ENCODE results near the gene BUB1B.

BUB1B gene

DNA sequence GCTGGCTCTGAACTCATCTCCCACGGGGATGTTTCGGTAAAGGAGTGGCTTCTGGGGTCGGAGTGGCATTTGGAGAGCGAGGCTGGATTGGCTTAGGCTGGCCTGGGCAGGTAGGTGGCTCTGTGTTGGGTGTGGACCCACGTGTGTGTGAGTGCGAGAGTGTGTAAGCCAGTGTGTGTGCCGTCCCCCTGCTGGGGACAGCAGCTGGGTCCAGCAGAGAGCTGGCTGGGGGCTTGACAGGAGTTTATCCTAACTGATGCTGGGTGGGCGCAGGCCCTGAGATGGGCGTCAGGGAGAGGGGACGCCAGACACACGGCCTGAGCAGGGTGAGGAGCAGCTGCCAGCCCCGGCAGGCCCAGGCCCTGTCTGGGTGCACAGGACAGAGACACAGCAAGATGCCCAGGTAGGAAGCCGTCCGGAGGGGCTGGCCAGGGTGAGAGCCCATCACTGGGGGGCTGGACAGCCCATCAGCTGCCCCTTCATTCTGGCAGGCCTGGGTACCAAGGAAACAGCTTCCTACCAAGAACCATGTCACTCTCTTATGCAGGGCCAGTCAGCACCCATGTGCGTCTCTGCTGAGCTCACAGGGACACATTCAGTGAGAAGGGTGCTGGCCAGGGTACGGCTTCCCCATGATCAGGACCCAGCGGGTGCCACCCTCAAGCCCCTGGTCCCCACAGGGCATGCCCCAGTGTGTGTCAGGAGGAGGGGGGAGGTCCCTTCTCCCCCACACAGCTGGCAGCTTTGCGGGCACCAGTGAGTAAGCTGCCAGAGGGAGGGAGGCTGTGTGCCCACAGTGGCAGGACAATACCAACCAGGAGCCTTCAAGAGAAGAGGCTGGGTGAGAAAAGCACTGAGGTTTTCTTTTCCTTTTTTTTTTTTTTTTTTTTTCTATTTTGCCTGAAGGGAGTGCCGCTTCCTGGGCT lies 79.1 kb downstream of the BUB1B start:
- DNase-seq (ENCODE audit: low read depth in 2 of 2, low spot score in 1 of 2), result no peak

DNA sequence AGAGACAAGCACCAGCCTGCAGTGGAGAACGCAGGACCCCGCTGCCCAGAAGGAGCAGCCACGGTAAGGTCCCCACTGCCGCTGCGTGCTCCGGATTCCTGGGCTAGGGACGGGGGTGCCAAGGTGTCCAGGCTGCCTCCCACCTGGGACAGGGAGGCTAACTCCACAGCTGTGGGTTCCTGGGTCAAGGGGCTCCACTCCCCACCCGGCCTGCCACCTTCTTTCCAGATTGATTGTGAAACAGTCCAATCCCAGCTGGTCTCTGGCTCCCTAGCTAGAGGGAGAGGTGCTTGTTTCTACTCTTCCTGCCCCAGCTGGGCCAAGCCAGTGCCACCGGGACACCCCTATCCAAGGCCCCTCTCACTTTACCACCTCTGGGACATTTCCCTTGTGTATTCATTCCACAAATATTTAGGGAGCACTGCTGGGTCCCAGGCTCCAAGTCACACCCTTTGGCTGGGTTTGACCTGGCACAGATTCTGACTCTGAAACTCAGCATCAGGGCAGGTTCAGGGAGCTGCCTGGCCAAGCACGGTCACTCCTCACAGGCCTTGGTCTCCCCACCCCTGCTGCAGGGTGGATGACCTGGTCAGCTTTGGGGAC lies 79.9 kb downstream of the BUB1B start:
- DNase-seq (ENCODE audit: low read depth in 2 of 2, low spot score in 1 of 2), result no peak

DNA sequence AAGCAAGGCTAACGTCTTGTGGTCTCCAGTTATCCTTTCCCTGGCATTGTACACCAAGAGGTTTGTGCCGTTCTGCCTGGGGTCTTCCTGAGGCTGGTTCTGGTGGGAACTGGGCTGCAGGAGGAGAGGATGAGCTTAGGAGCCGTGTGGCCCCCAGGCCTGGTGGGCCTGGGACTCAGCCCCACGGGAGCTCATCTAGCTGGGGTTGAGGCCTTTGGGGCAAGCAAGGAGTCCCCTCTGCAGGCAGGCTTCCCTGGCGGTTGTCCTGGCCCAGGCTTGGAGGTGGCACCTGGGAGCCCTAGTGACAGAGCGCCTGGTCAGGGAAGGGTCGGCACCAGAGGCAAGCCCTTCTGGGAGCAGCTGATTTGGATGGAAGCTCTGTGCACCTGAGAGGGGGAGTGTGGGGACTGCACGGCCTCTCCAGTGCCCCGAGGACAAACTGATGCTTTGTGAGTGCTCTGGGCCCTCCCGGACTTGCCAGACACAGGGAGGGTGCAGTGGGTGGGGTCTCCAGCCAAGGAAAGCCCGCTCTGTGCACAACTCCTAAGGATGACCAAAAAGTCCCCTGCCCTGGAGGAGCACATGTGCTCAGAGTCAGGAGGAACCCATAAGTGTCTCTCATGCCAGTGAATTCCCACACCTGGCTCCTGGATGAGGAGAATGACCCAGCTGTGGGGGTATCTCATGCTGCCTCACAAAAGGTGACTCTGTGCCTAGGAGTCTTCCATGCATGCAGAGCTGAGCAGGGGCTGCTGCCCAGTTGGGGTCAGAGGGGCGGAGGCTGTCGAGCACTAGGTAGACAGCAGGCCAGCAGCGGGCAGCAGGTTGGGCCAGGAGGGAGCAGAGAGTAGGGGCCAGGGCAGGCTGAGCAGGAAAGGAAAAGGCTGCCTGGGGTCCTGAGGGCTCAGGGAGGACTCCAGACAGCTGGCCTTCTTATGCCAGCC lies 80.7 kb downstream of the BUB1B start:
- DNase-seq (ENCODE audit: low read depth in 2 of 2, low spot score in 1 of 2), result no peak

DNA sequence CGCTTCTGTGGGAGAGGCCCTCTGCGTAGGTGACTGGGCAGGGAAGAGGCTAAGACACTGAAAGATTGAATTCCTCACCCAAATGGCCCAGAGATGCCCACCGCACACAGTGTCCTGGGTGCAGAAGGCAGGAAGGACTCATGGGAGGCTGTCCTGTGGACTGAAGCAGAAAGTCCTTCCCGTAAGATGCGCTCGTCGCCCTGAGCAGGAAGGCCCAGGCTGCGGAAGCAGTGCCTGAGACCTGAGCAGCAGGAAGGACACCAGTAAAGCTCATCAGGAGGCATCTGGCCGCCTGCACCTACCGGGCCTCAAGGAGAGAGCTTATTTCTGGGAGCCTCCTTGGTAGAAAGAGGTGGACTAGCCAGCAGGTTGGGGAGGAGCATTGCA lies 81.3 kb downstream of the BUB1B start:
- no peak for DNase-seq (ENCODE audit: low read depth in 2 of 2, low spot score in 1 of 2)

DNA sequence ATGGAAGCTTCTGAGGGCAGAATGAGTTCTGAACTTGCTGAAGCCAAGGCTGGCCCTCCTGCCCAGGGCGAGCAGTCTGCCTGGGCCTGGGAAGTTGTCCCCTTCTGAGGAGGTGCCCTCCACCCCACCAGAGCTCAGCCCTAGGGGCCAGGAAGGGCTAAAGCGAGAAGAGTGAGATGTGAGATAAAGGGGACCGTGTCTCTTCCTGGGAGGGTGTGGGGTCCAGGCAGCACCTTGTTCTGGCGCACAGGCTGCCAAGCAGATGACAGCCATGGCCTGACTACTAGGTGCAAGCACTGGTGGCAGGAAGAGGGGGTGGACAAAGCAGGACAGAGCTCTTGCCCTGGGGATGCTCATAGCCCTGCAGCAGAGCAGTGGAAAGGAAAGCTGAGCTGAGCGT lies 81.7 kb downstream of the BUB1B start:
- DNase-seq (ENCODE audit: low read depth in 2 of 2, low spot score in 1 of 2), result no peak

DNA sequence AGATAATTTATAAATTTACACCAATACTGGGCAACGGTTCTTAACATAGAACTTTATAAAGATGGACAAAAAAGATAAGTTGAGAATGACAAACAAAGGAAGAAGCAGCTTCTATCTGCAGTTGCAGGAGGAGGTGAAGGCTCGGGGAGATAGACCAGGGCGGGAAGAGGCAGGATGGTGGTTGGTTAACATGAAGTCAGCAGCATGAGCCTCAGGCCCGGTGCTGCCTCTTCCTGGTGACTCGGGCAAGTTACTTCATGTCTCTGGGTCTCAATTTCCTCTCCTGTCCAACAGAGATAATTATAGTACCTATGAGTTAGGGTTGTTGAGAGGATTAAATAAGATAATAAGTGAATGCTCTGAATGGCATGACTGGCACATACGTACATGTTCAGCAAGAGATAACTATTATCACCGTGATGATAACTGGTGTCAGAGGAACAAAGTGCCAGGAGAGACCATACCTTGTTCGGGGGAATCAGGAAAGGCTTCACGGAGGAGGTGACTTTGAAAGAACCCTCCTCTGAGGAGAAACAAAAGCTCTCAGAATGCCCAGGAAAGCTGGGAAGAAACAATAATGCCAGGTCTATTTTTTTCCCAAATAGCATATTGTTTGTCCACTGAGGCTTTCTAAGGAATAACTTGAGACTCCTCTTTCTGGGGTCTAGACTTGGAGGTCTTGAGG lies 82.4 kb downstream of the BUB1B start:
- DNase-seq (ENCODE audit: low read depth in 2 of 2, low spot score in 1 of 2), result no peak

DNA sequence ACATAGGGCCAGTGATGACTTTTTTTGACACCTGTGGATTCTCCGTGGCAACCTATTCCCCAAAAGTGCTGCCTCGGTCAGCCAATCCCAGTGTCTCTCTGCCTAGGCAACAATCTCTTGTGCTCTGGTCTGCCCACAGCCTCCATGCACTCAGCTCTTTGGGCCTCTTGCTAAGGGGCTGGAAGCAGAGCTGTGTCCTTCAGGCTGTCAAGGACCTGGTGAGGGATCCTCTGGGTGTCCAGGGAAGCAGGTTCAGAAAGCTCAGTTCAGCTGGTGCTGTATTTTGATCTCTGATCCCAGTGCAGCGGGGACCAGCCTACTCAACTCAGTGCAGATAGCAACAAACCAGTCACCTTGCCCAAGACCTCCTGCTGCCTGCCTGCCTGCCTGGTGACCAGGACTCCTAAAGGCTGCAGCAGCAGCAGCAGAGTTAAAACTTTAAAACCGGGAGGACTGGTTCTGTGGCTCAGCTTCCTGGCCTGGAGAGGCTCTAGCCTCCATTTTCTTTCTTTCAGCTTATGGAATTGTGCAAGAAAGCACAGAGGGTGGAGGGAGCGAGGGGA lies 84.2 kb downstream of the BUB1B start:
- DNase-seq (ENCODE audit: low read depth in 2 of 2, low spot score in 1 of 2), result no peak

DNA sequence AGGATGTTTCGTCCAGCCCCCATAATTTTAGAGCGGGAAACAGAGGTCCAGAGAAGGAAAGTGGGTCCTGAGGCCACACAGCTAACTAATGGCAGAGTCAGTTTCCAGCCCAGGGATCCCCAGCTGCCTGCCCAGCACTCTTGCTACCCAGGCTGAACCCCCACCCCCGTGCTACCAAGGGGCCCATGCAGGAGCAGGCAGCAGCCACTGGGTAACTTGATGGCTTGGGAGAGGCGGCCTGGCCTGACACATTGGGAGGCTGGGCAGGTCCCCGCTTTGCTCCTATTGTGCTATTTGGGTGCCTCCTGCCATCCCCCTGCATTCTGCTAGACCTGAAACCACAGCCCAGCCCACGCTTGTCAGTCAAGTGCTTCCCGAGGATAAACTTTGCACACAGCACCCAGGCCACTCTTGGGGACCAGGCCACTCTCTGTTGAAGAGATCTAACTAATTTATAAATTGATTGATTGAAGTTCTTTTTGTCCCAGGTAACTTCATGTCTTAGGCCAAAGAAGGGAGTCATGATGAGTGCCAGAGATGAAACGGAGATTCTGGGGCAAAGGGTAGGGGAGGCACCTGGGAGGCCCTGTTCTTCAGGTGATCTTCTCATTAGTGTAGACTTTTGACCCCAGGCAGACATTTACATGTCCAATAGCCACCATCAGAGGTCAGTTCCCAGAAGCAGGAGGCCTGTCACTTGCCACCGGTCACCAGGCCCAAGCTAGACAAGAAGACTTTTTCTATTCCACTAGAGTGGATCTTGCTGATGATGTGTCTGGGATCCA lies 85.0 kb downstream of the BUB1B start:
- DNase-seq (ENCODE audit: low read depth in 2 of 2, low spot score in 1 of 2), result no peak

DNA sequence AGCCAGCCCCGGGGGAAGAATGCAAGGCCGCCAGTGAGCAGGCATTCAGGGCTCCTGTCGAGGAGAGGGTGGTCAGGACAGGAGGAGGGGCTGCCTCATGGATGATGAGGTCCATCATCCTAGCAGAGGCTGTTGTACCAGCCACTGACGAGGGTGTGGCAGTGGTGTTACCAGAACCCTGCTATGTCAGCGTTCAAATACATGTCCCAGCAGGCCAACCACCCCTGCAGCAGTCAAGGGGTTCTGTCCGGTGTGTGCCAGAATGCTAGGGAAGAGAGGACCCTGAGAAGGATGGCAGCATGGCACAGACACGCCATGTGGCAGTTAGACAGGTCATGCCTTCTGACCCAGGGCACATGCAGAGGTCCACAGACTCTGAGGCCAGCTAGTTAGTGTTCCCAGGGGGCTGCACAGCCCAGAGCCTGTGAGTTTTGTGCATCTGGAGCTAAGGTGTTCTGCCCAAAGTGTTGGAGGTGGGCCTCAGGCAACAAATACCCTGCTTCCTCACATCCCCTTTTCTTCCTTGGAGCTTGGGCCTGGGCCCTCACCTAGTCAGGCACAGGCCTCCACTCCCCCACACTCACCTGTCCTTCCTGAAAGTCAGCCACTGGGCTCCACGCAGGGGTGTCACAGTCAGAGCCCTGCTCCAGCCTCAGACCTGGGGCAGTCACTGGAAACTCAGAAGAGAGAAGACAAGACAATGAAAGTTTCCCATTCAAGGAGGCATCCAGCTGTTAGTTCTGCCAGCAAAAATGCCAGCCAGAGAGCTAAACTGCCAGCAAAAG lies 85.8 kb downstream of the BUB1B start:
- DNase-seq (ENCODE audit: low read depth in 2 of 2, low spot score in 1 of 2), result no peak

DNA sequence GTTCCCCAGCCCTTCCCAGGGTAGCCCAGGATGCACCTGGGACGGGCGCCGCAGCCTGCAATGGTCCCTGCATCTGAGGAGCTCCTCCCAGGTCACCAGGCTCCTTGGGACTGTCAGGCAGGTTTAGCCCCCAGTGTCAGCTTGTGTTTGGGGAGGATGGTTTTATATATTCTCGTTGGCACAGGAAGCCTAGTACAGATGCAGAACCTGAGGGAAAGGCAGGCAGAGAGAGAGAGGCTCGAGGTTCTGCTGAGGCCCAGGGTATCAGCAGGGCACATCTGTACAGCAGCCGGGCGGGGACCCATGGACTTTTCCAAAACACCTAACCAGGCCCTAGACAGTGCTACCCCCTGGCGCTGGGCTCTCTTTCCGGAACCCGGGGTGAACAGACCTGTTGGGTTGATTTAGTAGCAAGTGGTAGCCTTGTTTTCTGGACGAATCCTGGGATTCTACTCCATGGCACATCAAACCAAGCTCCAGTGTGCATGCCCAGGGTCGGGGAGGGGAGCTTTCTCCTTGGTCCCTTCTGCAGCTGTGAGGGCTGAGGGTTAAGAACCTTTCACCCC lies 86.6 kb downstream of the BUB1B start:
- no peak for DNase-seq (ENCODE audit: low read depth in 2 of 2, low spot score in 1 of 2)

DNA sequence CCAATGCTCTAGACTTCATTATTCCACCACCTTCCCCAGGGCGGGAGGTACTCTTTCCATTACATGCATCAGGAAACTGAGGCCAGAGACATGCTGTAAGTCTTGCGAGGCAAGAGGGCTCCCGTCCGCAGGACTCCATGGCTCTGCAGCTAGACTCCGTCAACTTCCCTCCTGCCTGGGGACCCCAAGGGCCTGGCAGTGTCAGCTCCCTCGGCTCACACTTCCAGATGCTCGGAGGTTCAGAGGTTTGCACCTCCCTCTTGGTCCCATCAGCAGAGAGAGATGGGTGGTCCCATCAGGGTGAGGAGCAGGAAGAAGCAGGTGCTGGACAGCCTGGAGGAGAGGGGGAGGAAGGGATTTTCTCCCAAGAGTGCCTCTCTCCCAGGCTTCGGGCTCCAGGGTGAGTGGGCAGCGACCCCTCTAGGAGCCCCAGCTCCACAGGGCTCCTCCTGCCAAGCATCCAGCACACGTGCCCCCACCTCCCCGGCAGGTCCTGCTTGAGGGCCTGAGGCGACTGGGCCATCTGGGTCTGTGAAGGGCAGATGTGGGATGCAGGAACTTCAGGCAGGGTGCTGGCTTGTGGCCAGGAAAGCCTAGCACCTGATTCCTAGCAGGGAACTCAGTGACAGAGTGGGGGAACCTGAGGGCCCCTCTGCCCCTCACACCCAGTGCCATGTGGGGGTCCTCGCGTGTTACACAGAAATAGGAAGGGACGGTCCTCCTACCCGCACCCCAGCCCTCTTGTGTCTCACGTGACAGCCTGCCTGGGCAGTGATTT lies 87.3 kb downstream of the BUB1B start:
- no peak for DNase-seq (ENCODE audit: low read depth in 2 of 2, low spot score in 1 of 2)

DNA sequence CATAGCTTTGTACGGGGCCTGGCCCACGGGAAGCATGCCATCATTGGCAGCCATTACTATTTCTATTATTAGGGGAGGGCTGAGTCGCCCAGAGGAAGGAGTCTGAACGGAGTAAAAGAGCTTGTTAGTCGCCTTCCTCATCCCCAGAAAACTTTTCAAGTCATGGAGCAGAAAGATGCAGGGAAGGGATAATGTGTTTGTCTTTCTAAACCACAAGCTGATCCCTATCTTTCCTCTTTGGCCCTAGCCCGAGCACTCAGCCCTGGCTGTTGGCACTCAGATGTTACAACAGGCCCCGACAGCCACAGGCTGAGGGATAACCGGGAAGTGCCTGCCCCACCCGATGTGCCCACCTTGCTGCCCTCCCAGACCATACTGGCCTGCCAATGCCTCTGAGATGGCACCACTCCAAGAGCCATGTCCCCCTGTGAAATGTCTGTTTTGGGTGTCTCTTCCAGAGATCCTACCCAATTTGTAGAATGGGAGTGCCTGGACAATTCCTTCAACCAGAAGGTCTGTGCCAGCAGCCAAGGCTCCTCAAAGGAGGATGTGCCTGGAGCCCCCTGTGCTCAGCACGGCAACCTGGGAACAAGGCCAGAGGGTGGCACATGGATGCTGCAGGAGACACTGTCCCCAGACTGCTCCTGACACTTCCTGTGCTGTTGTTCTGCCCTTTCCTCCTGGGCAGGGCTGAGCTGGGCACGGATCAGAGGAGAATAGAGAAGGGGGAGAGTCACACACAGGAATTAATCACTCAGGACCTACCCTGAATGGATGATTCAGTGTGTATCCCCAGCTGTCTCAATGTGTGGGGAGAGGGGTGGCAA lies 88.8 kb downstream of the BUB1B start:
- DNase-seq (ENCODE audit: low read depth in 2 of 2, low spot score in 1 of 2), result no peak

DNA sequence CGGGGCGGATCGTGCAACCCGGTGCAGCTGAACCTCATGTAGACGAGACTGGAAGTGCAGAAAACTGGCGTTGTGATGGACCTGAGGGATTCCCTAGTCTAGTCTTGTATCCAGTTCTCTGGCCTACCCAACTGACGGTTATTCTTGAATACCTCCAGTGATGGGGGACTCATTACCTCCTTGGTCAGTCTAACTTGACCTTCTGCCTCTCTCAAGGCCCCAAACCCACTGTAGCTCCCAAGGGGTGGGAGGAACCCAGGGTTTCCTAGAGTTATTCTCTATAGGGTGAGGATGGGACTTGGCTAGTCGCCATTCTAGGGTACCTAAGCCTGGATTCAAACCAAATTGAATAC lies 89.4 kb downstream of the BUB1B start:
- DNase-seq (ENCODE audit: low read depth in 2 of 2, low spot score in 1 of 2), result no peak

DNA sequence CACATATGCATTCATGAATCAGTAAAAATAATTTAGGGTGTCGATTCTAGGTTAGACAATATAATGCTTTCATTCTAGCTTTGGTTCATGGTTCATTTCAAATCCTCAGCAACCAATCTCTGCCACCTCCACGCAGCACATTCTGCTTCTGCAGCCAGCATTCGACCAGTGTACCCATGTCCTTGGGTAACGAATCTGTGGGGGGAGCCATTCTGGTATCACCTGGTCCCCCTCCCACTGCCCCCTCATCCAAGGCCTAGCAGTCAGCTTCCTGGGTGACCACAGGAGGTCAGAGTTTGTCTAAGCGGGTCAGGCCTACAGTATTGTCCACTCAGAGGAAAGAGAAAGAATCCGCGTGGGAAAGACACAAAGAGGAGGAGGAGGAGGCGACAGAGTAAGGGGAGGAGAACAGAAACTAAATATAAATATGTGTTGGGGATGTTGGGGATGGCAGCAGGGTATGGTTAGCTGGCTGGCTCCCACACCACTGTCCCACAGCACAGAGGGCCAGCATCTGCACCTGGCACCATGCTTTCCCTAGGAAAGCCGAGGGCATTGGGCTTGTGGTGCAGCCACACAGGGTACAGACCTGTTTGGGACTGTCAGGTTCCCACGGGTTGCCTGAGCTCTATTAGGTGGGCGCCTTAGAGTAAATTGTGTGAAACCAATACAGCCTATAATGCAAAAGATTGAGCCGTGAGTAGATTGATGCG lies 90.1 kb downstream of the BUB1B start:
- DNase-seq (ENCODE audit: low read depth in 2 of 2, low spot score in 1 of 2), result no peak

DNA sequence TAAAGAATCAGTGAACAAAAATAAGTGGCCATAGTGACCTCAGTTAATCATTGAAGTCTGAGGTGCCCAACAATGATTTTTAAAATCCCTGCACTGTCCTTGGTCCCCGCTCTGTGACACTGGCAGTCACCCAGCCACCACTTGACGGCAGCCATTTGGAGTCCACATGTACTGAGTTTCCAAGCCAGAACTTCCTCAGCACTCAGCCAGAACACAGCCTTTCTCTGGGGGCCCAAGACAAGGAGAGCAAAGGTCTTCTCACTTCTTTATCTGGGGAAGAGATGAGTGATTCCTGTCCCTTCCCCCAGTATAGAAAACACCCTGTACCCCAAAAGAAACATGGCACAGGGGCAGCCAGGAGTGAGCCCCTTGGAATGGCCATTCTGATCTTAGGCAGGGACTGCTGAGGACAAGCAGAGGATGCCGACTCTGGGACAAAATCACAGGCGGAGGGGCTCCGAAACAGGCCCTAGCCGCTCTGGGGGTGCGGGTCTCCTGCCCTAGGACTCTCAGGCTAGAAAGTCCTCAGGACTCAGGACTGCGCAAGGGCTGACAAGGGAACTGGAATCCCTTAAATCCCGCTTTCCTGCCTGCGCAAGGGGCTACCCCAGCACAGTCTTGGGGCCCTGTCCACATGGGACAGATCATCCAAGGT lies 90.7 kb downstream of the BUB1B start:
- no peak for DNase-seq (ENCODE audit: low read depth in 2 of 2, low spot score in 1 of 2)

DNA sequence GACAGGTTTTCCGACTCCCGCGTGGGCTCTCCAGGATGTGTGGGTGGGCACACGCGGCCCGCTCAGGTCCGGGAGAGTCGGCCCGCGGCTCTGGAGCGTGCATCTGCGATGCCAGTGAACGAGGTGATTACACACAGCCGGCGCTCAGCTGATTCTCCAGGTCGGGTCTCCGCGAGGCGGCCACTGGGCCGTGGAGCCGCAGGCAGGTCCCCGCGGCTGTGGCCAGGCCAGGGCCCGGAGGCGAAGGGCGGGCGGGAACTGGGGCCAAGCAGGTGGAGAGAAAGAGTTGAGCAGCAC lies 91.2 kb downstream of the BUB1B start:
- no peak for DNase-seq (ENCODE audit: low read depth in 2 of 2, low spot score in 1 of 2)

Data from stimulated activated CD8-positive, alpha-beta memory T cell treated with anti-CD3 and anti-CD28 coated beads, Interleukin-4, amount 100 ng/mL, for 4 hours (primary cell).